Measurements from ENCODE around the gene TMEM19.
"Not testable (repeated sequence)": the region's sequence is repeated elsewhere in the genome, so short reads cannot be mapped to it uniquely, and the experiment has no call there.

Gene TMEM19

DNA sequence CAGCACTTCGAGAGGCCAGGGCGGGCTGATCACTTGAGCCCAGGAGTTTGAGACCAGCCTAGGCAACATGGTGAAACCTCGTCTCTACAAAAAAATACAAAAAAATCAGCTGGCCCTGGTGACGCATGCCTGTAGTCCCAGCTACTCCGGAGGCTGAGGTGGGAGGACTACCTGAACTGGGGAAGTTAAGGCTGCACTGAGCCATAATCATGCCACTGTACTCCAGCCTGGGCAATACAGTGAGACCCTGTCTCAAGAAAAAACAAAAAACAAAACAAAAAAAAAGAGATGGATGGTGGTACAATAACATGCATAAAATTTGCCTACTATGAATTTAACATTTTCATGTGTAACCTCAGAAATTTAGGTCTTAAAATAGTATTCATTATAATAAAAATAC lies 19.6 kb upstream of the TMEM19 start:
- DNase-seq = no peak

DNA sequence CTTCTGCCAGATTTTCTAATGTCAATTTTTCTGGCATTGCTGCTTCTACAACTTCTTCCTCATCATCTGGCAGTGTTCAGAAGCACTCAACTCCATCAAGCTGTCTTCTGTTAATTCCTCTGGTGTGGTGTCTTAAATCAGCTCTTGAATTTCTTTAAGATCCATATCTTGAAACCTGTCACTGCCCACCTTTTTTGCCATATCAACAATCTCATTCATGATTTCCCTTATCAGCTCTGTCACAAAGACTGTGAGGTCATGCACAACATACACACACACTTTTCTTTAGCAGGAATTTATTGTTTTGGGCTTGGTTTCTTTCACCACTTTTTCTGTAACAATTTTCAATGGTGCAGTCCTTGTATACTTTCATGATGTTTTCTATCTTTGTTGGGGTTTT lies 14.6 kb upstream of the TMEM19 start:
- DNase-seq = no peak

DNA sequence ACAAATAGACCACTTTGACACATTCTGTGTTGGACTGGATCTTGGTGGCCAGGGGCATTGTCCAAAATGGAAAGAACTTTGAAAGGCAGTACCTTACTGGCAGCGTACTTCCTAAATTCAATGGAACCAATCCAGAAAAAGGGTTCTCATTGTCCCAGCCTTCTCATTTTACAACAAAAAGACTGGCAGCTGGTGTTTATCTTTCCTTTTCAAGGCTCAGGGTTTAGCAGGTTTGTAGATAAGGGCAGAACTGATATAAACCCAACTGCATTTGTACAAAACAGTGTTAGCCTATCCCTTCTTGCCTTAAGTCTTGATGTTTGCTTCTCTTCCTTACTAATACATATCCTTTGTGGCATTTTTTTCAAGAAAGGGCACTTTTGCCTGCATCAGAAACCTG lies 14.1 kb upstream of the TMEM19 start:
- no peak for DNase-seq

DNA sequence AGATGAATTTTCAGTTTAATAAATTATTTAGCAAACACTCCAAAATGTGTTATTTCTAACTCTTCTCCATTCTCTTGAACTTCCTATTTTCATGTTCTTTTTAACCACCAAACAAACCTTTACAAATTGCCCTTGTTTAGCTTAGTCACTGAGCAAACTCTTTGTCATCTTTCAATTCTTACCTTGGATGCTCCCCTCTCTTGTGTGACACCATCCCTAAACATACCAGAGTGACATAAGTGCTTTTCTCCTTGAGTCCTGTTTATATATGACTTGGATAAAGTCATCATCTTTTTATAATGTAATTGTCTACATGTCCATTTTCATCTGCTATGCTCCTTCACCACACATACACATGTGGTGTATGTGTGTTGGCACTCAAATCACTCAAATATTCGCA lies 3.4 kb upstream of the TMEM19 start:
- no peak for DNase-seq

DNA sequence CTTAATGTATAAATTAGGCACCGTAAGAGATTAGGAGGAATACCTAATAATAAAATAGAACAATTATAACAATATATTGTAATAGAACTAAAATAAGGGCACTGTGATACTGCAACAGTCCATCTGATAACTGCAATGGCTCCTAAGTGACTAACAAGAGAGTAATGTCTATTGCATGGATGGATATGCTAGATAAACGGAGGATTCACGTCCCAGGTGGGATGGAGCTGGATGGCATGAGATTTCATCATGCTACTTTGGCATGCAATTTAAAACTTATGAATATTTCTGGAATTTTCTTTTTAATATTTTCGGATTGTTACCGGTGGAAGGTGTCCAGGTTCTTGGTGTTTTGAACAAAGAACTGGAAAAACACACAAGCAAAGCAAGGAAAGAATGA lies 2.2 kb upstream of the TMEM19 start:
- DNase-seq = no peak

DNA sequence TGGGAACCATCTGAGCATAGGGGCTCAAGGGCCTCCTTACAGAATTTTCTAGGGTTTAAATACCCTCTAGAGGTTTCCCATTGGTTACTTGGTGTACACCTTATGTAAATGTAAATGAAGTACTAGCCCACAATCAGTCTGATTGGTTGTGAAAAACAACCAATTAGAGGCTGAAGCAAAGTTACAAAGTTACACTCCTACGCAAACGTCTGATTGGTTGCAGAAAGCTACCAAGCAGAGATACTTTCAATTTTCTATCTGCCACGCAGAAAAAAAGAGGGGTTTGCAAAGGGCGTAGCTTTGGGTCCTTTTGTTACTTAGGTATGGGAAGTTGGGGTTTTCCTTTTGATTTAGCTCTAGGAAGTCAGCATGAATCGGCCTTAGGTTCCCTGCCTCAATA lies 1.8 kb upstream of the TMEM19 start:
- no peak for DNase-seq

DNA sequence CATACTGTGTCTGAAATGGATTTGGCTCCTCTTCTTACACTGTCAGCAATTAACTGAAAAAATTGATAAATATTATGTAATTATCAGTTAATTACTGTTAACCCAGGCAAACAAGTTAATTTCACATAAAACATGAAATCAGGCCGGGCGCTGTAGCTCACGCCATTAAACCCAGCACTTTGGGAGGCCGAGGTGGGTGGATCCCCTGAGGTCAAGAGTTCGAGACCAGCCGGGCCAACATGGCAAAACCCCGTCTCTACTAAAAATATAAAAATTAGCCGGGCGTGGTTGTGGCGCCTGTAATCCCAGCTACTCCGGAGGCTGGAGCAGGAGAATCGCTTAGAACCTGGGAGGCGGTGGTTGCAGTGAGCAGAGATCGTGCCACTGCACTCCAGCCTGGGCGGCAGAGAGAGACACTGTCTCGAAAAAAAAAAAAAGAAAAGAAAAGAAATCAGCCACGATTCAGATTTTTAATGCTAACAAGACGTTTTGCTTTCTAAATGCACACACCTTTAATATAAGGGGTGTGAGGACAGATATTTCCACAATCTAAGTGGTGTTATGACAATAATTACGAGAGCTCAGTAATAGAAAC lies 473 bp upstream of the TMEM19 start:
- no peak for DNase-seq

DNA sequence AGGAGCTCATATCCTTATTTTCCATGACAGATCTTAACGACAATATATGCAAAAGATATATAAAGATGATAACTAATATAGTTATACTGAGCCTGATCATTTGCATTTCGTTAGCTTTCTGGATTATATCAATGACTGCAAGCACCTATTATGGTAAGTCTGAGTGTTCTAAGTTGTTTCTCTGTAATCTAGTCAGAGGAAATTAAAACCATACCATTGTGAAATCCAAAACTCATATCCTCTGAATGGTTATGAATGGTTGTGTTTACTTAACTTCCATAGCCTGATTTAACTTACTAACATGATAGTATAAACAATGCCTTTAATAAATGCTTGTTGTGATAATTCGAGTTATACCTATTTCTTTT lies 760 bp downstream of the TMEM19 start:
- DNase-seq = no peak

DNA sequence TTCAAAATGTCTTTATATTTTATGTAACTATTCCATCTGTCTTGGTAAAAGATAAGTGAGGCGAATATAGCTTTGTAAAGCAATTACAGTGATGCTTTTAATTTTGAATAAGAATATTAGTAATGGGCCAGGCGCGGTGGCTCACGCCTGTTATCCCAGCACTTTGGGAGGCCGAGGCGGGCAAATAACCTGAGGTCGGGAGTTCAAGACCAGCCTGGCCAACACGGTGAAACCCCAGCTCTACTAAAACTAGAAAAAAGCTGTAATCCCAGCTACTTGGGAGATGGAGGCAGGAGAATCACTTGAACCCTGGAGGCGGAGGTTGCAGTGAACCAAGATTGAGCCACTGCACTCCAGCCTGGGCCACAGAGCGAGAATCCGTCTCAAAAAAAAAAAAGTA lies 1.3 kb downstream of the TMEM19 start:
- DNase-seq = not testable (repeated sequence)

DNA sequence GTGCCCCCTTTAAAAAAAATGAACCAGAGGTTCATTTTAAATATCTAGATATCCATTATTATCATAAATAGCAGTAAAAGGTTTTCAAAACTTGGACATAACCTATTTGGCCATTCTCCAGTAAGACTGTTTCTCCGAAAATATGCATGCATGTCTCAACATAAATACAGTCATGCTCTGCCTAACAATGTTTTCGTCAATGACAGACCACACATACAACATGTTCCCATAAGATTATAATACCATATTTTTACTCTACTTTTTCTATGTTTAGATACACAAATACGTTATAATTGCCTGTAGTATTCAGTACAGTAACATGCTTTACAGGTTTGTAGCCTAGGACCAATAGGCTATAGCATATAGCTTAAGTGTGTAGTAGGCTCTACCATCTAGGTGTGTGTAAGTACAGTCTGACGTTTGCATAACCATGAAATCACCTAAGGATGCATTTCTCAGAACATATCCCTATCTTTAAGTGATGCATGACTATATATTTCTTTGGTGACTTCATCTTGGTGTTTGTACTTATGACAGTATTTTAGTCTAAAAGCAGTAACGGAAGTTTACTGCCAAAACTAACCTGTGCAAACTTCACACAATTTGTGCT lies 3.2 kb downstream of the TMEM19 start:
- no peak for DNase-seq

DNA sequence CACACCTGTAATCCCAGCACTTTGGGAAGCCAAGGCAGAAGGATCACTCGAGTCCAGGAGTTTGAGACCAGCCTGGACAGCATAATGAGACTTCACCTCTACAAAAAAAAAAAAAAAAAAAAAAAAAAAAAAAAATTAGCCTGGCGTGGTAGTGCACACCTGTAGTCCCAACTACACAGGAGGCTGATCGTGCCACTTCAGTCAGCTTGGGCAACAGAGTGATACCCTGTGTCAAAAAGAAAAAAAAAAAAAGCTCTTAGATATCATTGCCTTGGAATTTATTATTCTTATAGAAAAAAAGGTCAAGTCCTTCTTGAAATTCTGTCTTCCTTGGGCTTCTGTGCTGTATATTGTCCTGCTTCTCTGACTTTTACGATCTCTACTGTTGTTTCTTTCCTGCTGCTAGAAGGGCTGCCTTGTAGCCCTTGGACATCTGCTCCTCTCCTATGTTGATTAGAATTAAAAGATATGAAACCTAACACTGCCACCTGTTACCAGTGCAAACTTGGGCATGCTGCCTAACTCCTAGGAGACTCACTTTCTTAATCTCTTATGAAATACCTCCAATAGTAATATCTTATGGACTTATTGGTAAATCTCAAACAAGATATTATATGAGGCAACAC lies 5.7 kb downstream of the TMEM19 start:
- no peak for DNase-seq

DNA sequence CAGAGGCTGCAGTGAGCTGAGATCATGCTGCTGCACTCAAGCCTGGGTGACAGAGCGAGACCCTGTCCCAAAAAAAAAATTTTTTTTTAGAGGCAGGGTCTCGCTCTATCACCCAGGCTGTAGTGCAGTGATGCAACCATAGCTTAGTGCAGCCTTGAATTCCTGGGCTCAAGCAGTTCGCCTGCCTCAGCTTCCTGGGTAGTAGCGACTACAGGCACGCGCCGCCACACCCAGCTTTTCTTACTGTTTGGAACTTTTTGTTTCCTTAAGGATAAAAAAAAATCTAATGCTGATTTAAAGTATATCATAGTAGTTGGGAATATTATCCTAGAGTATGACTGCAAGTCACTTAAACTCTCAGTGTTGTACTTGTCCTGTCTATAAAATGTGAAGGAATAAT lies 7.2 kb downstream of the TMEM19 start:
- DNase-seq = no peak

DNA sequence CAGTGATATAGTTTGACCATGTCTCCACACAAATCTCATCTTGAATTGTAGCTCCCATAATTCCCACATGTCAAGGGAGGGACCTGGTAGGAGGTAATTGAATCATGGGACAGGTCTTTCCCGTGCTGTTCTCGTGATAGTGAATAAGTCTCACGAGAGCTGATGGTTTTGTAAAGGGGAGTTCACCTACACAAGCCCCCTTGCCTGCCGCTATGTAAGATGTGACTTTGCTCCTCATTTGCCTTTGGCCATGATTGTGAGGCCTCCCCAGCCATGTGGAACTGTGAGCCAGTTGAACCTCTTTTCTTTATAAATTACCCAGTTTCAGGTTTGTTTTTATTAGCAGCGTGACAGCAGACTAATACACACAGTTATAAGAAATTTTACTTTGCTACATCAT lies 7.8 kb downstream of the TMEM19 start:
- DNase-seq = not testable (repeated sequence)

DNA sequence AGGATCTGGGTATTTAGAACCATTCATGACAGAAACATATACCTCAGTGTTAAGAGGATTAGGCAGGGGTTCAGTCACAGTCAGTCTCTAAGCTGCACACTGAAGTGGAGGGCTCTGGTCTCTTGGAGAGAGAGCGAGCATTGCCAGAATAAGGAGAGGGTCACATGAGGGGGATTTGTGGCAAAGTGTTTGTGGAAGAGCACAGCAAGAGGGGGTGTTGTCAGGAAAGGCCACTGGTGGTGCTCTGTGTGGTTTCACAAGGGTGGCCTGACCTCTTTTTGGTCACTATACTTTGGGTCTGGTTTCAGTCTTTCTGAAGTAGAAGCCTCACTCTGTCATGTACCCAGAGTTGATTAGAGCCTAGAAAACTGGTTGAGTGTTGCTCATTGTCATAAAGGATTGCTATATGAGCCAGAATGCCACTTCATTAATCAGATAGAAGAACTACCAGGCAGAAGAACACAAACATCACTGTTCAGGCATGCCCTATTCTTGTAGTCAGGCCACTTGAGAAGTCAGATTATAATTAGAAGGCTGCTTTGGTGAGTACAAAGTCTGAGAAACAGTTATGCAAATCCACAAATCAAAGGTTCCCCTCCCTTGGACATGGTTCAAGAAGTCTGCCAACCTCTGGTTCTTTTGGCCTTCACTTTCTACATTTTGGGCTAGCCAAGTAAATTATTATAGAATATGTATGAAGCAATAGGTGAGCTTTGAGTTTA lies 8.4 kb downstream of the TMEM19 start:
- no peak for DNase-seq

DNA sequence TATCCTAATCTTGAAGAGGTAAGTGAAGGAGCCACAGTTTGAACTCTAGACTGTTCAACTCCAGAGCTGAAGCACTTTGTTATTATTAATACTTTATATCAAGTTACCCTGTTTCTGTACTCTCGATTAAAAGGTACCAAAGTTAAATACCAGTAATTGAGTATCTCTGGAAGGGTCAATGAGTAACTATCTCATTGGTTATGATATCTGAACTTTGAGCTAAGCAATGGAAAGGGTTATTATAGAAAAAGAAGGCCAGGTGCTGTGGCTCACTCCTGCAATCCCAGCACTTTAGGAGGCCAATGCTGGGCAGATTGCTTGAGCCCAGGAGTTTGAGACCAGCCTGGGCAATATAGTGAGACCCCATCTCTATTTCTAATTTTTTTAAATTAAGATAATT lies 9.9 kb downstream of the TMEM19 start:
- no peak for DNase-seq

DNA sequence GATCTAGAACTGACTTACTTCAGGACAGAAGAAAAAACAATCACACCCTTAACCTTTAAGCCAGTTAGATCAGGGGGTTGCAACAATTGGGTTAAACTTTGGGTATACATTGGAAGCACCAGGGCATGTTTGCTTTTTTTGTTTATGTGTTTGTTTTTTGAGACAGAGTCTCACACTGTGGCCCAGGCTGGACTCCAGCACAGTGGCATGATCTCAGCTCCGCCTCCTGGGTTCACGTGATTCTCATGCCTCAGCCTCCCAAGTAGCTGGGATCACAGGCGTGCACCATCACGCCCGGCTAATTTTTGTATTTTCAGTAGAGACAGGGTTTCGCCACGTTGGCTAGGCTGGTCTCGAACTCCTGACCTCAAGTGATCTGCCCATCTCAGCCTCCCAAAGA lies 16.3 kb downstream of the TMEM19 start:
- not testable (repeated sequence) for DNase-seq

DNA sequence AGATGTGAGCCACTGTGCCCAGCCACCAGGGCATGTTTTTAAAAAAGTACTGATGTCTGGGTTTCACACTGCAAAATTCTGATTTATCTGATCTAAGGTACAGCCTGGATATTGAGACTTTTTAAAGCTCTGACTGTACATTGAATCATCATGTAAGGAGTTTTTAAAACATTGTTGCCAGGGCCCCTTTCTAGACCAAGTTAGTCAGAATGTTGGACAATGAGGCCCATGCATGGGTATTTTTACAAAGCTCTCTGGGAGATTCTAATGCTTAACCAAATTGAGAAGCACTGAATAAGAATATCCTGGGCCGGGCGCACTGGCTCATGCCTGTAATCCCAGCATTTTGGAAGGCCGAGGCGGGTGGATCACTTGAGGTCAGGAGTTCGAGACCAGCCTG lies 16.7 kb downstream of the TMEM19 start:
- no peak for DNase-seq

DNA sequence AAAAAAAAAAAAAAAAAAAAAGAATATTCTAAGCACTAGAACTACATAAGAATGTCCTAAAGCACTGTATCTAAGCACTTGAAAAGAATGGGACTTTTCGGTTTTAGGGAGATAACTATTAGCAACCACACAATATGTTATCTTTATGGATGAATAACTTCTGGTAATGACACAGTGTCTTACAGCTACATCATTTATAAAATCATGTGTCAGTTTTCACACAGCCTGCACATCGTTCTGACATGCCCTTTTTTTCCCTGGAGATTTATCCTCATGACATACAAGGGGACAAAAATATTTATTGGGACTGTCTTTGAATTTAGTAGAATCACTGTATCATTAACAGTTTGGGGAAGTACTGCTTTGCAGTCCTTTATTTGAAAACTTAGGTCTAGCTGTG lies 17.3 kb downstream of the TMEM19 start:
- DNase-seq = no peak

DNA sequence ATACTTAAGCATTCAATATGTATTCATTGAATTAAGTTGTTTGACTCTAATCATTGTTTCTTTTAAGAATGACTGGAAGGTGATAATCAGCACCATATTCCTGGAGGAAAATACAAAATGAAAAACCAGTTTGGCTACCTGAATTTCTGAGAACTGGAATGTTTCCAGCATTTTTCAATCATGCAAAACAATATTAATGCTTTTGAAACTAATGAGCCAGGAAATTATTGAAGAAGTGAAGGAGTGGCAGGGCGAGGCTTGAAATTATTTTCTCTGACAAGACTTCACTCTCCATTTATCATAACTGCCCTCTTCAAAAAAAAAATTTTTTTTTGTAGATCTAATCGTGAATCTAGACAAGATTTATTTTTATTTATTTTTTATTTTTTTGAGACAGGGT lies 19.0 kb downstream of the TMEM19 start:
- no peak for DNase-seq

DNA sequence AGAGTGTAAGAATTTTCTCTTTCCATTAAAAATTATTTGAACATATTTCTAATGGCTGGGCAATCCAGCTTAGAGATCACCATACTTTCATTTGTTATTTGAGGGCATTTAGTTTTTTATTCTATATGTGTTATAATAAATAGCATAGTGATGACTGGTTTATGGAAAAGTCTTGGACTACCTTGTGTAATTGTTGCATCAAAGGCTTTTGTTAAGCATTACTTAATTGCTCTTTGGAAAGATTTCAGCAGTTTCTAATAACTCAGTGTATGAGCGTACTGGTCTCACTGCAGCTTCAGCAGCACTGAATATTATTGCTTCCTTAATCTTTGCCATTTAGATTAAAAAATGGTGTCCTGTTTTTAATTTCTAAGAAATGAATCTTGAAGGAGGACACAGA lies 22.8 kb downstream of the TMEM19 start:
- DNase-seq = no peak

DNA sequence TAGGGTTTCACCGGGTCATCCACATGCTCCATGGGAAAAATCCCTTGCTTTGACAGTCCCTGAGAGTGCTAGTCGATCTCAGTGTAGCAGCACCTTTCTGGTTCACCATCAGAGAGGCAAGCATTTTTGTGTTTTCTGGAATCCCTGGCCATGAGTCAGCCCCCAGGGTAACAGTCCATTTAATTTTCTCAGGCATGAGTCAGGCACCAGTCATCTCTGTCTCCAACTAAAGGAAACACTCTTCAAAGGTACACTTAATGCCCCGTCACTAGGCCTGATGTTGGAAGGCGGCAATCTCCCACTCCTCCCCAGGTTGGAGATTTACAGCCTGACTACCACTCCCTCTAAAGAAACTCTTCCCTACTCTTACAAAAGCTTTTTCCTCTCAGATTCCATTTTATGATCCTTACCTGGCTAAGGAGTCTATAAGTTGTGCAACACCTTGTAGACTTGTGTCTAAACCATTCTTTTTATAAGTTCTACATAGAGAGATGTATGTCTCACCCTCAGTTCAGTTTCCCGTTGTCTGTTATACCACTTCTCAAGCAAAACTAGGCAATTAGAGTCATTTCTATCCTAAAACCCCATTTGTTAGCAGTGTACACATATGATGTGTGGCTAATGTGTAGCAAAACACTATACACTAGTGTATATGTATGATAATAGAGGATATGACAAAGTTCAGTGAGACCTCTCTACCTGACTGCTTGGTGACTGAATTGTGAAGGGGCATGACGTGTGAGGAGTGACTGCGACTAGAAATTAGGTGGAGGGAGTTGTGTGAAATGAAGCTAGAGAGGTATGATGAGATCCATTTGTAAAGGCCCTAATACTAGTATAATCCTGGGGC lies 24.6 kb downstream of the TMEM19 start:
- DNase-seq = no peak

DNA sequence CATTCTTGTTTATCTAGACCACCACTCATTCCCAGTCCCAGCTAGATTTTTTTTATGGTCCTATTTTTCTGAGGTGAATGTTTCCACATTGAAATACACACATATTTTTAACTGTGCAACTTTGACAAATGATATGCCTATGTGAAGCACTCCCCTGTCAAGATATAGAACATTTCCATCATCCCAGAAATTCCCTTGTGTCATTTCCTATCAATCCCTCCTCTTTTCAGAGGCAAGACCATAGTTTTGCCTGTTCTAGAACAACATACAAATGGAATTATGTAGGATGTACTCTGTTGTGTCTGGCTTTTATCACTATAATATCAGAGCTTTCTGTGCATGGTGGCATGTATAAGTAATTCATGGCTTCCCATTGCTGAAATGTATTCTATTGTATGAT lies 32.7 kb downstream of the TMEM19 start:
- no peak for DNase-seq

DNA sequence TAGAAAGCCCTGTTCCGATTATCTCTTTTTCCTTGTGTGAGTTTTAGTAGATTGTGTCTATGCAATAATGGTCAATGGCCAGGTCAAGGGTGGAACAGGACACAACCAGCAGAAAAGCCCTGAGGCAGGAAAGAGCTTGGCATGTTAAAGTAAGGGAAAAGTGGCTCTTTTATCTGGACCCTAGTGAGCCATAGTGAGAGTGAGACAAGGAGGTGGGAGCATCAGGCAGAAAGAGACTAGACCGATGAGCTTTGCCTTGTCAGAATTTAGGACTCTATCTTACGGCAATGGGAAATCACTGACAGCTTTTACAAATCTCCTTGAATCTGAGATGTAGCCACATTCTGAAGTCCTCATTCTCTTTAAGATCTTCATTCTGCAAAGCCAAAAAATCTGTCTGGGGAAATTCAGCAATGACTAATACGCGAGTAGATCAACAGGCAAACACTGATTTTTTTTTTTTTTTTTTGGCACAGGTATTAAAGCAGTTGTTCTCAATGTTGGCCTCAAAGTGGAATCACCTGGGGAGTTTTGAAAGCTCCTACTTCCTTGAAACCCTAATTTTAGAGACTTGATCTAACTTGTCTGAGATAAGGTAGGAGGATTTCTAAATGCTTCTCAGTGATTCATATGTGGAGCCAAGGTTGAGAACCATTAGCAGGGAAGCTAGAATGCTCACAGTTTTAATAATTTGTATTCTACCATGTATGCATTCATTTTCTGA lies 33.9 kb downstream of the TMEM19 start:
- DNase-seq = no peak

All from activated effector memory CD4-positive, alpha-beta T cell treated with anti-CD3 and anti-CD28 coated beads, Interleukin-2, amount 50 U/mL, for 16 hours (primary cell).